T-helper 1 cell treated with Interleukin-12 subunit alpha and Interleukin-12 subunit beta and Interleukin-4 antibody, amounts not matched to agents 30 ng/mL and 1 ng/mL, for 36 hours (primary cell): ENCODE measurements around the gene TTC31. TPM values are rescaled to one million over a fixed set of nuclear protein-coding genes. Genes with fewer than 3 reads are reported as not detected.

Source experiments
- intact Hi-C: fragments of 100-400 bp; cut with micrococcal nuclease; formaldehyde crosslinking; loops from one replicate; pipeline ENCODE4 v1.15.1; 2024
- total RNA-seq: library from RNA; stranded (reverse); gene quantifications from 2 replicates; pipeline ENCODE4 v1.2.3, GENCODE V29; 2022

TTC31 gene
- total RNA-seq, 1 donor from 2014 or later: 47.9 TPM

DNA sequence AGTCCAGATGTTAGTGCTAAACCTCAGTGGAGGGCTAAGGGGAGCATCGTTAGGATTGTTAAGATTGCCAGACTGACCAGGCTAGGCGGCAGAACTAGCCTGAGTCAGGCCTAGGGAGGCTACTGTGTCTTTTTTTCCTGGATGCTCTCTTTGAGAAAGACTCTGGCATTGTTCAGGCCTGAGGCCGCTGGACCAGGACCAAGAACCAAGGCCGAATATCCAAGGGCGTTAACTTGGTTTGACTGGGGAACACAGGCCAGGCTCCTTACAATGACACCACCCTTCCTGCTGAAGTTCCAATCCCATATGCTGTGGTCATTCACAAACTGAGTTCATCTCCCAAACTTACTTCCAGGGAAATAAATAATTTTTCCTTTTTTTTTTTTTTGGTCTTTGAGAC is 57.4 kb downstream of the TTC31 start:
- intact Hi-C loops: no loop called here

GRCh38 chr2:74542978-74543377 is 60.1 kb downstream of the TTC31 start:
- intact Hi-C loops: no loop called here

Other genes with a start within 250 kb of the TTC31 start
- 2.6 and 3.7 TPM in 2 replicates for gene SLC4A5, start 139.7 kb upstream of the TTC31 start, total RNA-seq
- gene DCTN1, start 102.8 kb upstream of the TTC31 start, total RNA-seq: 110 and 111 TPM in 2 replicates
- gene C2orf81, start 61.5 kb upstream of the TTC31 start, total RNA-seq: 3.5 and 3.9 TPM in 2 replicates
- gene WDR54, start 61.4 kb upstream of the TTC31 start, total RNA-seq: 57.2 and 60.2 TPM in 2 replicates
- gene RTKN, start 41.1 kb upstream of the TTC31 start, total RNA-seq: 3.7 and 4.0 TPM in 2 replicates
- 52.2 and 52.8 TPM in 2 replicates for gene INO80B, start 28.0 kb upstream of the TTC31 start, total RNA-seq
- gene WBP1, start 24.6 kb upstream of the TTC31 start, total RNA-seq: 49.4 and 56.6 TPM in 2 replicates
- 77.3 and 82.5 TPM in 2 replicates for gene MOGS, start 17.7 kb upstream of the TTC31 start, total RNA-seq
- 111 and 121 TPM in 2 replicates for gene MRPL53, start 10.4 kb upstream of the TTC31 start, total RNA-seq
- 38.1 and 43.9 TPM in 2 replicates for gene CCDC142, start 83 bp upstream of the TTC31 start, total RNA-seq
- gene LBX2, start 16.5 kb downstream of the TTC31 start, total RNA-seq: 0.42 and 0.98 TPM in 2 replicates
- gene PCGF1, start 24.6 kb downstream of the TTC31 start, total RNA-seq: 36.4 and 44.7 TPM in 2 replicates
- gene TLX2, start 31.4 kb downstream of the TTC31 start, total RNA-seq: 1.2 and 1.6 TPM in 2 replicates
- 0.47 and 0.56 TPM in 2 replicates for gene DQX1, start 43.1 kb downstream of the TTC31 start, total RNA-seq
- gene AUP1, start 46.6 kb downstream of the TTC31 start, total RNA-seq: 155 and 156 TPM in 2 replicates
- 60.0 and 61.5 TPM in 2 replicates for gene HTRA2, start 46.9 kb downstream of the TTC31 start, total RNA-seq
- 0.78 and 0.98 TPM in 2 replicates for gene LOXL3, start 70.9 kb downstream of the TTC31 start, total RNA-seq
- 47.5 and 51.8 TPM in 2 replicates for gene DOK1, start 71.6 kb downstream of the TTC31 start, total RNA-seq
- not detected in 2 replicates for gene M1AP, start 165.2 kb downstream of the TTC31 start, total RNA-seq
- gene SEMA4F, start 171.2 kb downstream of the TTC31 start, total RNA-seq: 3.1 and 5.5 TPM in 2 replicates